Measurements from ENCODE around the gene PDCD2L. TPM values are rescaled to one million over a fixed set of nuclear protein-coding genes. Genes with fewer than 3 reads are reported as not detected.
A peak's percentile ranks its signal among the peaks of the same experiment; 100 is the strongest.
"Not testable (repeated sequence)": the region's sequence is repeated elsewhere in the genome, so short reads cannot be mapped to it uniquely, and the experiment has no call there.

Gene PDCD2L
- polyA plus RNA-seq, 2 donors = 6.9 to 10.9 TPM

DNA sequence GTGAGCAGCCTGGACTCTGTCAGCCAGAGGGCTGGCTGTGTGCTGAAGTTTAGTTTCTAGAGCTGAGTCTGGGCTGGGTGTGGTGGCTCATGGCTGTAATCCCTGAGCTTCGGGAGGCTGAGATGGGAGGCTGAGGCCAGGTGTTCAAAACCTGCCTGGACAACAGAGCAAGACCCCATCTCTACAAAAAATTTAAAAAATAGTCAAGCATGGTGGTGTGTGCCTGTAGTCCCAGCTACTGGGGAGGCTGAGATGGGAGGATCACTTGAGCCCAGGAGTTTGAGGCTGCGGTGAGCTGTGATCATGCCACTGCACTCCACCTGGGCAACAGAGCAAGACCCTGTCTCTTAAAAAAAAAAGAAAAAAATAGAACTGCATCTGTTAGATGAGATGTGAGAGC lies 15.5 kb upstream of the PDCD2L start:
- H3K4me3 ChIP-seq (ENCODE audit: low read depth in 1 of 2, low read length in 2 of 2); H3K27ac ChIP-seq (ENCODE audit: low read depth in 2 of 2, low read length in 1 of 2); H3K27me3 ChIP-seq (ENCODE audit: control insufficient read depth in 1 of 2, insufficient read depth in 2 of 2, low read length in 2 of 2); H3K4me1 ChIP-seq (ENCODE audit: control insufficient read depth in 2 of 2, insufficient read depth in 2 of 2, low read length in 1 of 2); H3K9me3 ChIP-seq (ENCODE audit: control insufficient read depth in 2 of 2, insufficient read depth in 1 of 2, low read depth in 1 of 2, low read length in 1 of 2): not testable (repeated sequence)
- 98% methylated on average over 2 of the region's 2 CpGs for WGBS, 2 donors
- H3K36me3 ChIP-seq (ENCODE audit: control insufficient read depth in 2 of 2, insufficient read depth in 2 of 2, low read length in 1 of 2) = peaks cover 13 to 64% of the 10 kb centered on the region in 2 donors

DNA sequence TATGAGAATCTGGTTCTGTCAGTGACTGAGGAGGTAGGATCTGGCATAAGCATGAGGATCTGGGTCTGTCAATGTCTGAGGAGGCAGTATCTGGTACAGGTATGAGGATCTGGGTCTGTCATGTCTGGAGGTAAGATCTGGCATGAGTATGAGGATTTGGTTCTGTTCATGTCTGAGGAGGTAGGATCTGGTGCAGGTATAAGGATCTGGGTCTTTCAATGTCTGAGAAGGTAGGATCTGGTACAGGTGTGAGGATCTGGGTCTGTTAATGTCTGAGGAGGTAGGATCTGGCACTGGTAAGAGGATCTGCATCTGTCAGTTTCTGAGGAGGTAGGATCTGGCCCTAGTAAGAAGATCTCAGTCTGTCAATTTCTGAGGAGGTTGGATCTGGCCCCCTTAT lies 12.4 kb upstream of the PDCD2L start:
- H3K36me3 ChIP-seq (ENCODE audit: control insufficient read depth in 2 of 2, insufficient read depth in 2 of 2, low read length in 1 of 2) = peaks cover 17 to 74% of the 10 kb centered on the region in 2 donors

DNA sequence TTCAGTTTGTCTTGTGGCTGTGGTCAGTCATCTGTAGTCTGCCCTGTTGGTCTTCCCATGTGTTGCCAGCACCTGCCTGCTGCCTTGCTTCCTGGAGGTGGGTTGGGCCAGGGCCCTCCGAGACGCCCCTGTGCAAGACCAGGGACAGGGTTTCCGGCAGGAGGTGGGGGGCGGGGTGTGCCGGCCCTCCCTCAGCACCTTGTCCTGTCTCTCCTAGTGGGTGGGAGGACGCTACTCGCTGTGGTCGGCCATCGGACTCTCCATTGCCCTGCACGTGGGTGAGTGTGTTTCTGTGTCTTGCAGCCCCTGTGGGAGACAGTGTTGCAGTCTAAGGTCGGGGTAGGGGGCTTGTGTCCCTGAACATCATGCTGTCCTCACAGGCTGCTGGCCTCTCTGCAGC lies 11.2 kb upstream of the PDCD2L start:
- 82 to 85% methylated on average over 11 of the region's 11 CpGs for WGBS, 2 donors
- H3K9me3 ChIP-seq (ENCODE audit: control insufficient read depth in 2 of 2, insufficient read depth in 1 of 2, low read depth in 1 of 2, low read length in 1 of 2) = no peaks in the 10 kb centered on the region
- peaks cover 23 to 70% of the 10 kb centered on the region in 2 donors for H3K36me3 ChIP-seq (ENCODE audit: control insufficient read depth in 2 of 2, insufficient read depth in 2 of 2, low read length in 1 of 2)
- H3K27me3 ChIP-seq (ENCODE audit: control insufficient read depth in 1 of 2, insufficient read depth in 2 of 2, low read length in 2 of 2) = no peaks in the 10 kb centered on the region
- no peak overlapping the region for H3K27ac ChIP-seq (ENCODE audit: low read depth in 2 of 2, low read length in 1 of 2)
- no peaks in the 10 kb centered on the region for H3K4me1 ChIP-seq (ENCODE audit: control insufficient read depth in 2 of 2, insufficient read depth in 2 of 2, low read length in 1 of 2)
- no peak overlapping the region for H3K4me3 ChIP-seq (ENCODE audit: low read depth in 1 of 2, low read length in 2 of 2)

More for the DNA sequence above, 12.4 kb upstream of the PDCD2L start:
- no peak overlapping the region for H3K27ac ChIP-seq (ENCODE audit: low read depth in 2 of 2, low read length in 1 of 2)
- H3K9me3 ChIP-seq (ENCODE audit: control insufficient read depth in 2 of 2, insufficient read depth in 1 of 2, low read depth in 1 of 2, low read length in 1 of 2) = no peaks in the 10 kb centered on the region
- no peaks in the 10 kb centered on the region for H3K27me3 ChIP-seq (ENCODE audit: control insufficient read depth in 1 of 2, insufficient read depth in 2 of 2, low read length in 2 of 2)
- H3K4me3 ChIP-seq (ENCODE audit: low read depth in 1 of 2, low read length in 2 of 2) = no peak overlapping the region
- H3K4me1 ChIP-seq (ENCODE audit: control insufficient read depth in 2 of 2, insufficient read depth in 2 of 2, low read length in 1 of 2) = no peaks in the 10 kb centered on the region

DNA sequence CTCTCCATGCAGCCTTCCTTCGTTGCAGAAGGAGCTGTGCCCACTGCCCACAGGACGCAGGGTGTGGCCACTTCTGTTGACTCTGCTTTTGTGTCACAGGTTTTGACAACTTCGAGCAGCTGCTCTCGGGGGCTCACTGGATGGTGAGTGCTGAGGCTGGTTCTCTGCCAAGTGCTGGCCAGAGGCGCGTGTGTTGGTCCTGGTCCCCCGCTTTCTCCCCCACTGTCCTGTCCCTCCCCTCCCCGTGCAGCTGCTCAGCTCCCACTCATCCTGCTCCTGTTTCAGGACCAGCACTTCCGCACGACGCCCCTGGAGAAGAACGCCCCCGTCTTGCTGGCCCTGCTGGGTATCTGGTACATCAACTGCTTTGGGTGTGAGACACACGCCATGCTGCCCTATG lies 10.6 kb upstream of the PDCD2L start:
- H3K4me1 ChIP-seq (ENCODE audit: control insufficient read depth in 2 of 2, insufficient read depth in 2 of 2, low read length in 1 of 2) = no peaks in the 10 kb centered on the region
- peaks cover 25 to 66% of the 10 kb centered on the region in 2 donors for H3K36me3 ChIP-seq (ENCODE audit: control insufficient read depth in 2 of 2, insufficient read depth in 2 of 2, low read length in 1 of 2)
- H3K4me3 ChIP-seq (ENCODE audit: low read depth in 1 of 2, low read length in 2 of 2) = no peak overlapping the region
- 87 to 91% methylated on average over 14 of the region's 14 CpGs for WGBS, 2 donors
- no peaks in the 10 kb centered on the region for H3K9me3 ChIP-seq (ENCODE audit: control insufficient read depth in 2 of 2, insufficient read depth in 1 of 2, low read depth in 1 of 2, low read length in 1 of 2)
- H3K27ac ChIP-seq (ENCODE audit: low read depth in 2 of 2, low read length in 1 of 2) = no peak overlapping the region
- H3K27me3 ChIP-seq (ENCODE audit: control insufficient read depth in 1 of 2, insufficient read depth in 2 of 2, low read length in 2 of 2) = no peaks in the 10 kb centered on the region

GRCh38 chr19:34397853-34398252 lies 6.3 kb upstream of the PDCD2L start:
- WGBS, 2 donors = 95 to 98% methylated on average over 1 of the region's 1 CpG
- Histone ChIP-seq H3K27me3 (ENCODE audit: control insufficient read depth in 1 of 2, insufficient read depth in 2 of 2, low read length in 2 of 2) (no peaks in the 10 kb centered on the region), H3K27ac (ENCODE audit: low read depth in 2 of 2, low read length in 1 of 2) (no peak overlapping the region), H3K36me3 (ENCODE audit: control insufficient read depth in 2 of 2, insufficient read depth in 2 of 2, low read length in 1 of 2) (peaks cover 17 to 53% of the 10 kb centered on the region in 2 donors), H3K4me3 (ENCODE audit: low read depth in 1 of 2, low read length in 2 of 2) (no peak overlapping the region), H3K4me1 (ENCODE audit: control insufficient read depth in 2 of 2, insufficient read depth in 2 of 2, low read length in 1 of 2) (no peaks in the 10 kb centered on the region), H3K9me3 (ENCODE audit: control insufficient read depth in 2 of 2, insufficient read depth in 1 of 2, low read depth in 1 of 2, low read length in 1 of 2) (no peaks in the 10 kb centered on the region)

- H3K36me3 ChIP-seq (ENCODE audit: control insufficient read depth in 2 of 2, insufficient read depth in 2 of 2, low read length in 1 of 2) = peaks cover 13 to 36% of the 10 kb centered on the region in 2 donors
Observed at GRCh38 chr19:34399886-34400285, 4.3 kb upstream of the PDCD2L start.

DNA sequence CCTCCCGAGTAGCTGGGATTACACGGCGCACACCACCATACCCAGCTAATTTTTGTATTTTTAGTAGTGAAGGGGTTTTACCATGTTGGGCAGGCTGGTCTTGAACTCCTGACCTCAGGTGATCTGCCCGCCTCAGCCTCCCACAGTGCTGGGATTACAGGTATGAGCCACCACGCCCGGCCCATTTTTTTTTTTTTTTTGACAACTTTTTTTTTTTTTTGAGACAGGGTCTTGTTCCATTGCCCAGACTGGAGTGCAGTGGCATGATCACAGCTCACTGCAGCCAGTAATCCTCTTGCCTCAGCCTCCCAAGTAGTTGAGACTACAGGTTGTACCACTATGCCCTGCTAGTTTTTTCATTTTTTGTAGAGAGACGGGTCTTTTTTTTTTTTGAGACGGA lies 3.4 kb upstream of the PDCD2L start:
- WGBS, 2 donors = 96 to 98% methylated on average over 8 of the region's 8 CpGs
- not testable (repeated sequence) for H3K9me3 ChIP-seq (ENCODE audit: control insufficient read depth in 2 of 2, insufficient read depth in 1 of 2, low read depth in 1 of 2, low read length in 1 of 2); H3K4me1 ChIP-seq (ENCODE audit: control insufficient read depth in 2 of 2, insufficient read depth in 2 of 2, low read length in 1 of 2); H3K27me3 ChIP-seq (ENCODE audit: control insufficient read depth in 1 of 2, insufficient read depth in 2 of 2, low read length in 2 of 2); H3K27ac ChIP-seq (ENCODE audit: low read depth in 2 of 2, low read length in 1 of 2); H3K4me3 ChIP-seq (ENCODE audit: low read depth in 1 of 2, low read length in 2 of 2)
- H3K36me3 ChIP-seq (ENCODE audit: control insufficient read depth in 2 of 2, insufficient read depth in 2 of 2, low read length in 1 of 2) = peaks cover 13 to 29% of the 10 kb centered on the region in 2 donors

More at GRCh38 chr19:34399886-34400285, 4.3 kb upstream of the PDCD2L start:
- Histone ChIP-seq H3K4me3 (ENCODE audit: low read depth in 1 of 2, low read length in 2 of 2) (no peak overlapping the region), H3K4me1 (ENCODE audit: control insufficient read depth in 2 of 2, insufficient read depth in 2 of 2, low read length in 1 of 2) (no peaks in the 10 kb centered on the region), H3K9me3 (ENCODE audit: control insufficient read depth in 2 of 2, insufficient read depth in 1 of 2, low read depth in 1 of 2, low read length in 1 of 2) (no peaks in the 10 kb centered on the region), H3K27ac (ENCODE audit: low read depth in 2 of 2, low read length in 1 of 2) (no peak overlapping the region), H3K27me3 (ENCODE audit: control insufficient read depth in 1 of 2, insufficient read depth in 2 of 2, low read length in 2 of 2) (no peaks in the 10 kb centered on the region)
- 89 to 91% methylated on average over 9 of the region's 9 CpGs for WGBS, 2 donors

DNA sequence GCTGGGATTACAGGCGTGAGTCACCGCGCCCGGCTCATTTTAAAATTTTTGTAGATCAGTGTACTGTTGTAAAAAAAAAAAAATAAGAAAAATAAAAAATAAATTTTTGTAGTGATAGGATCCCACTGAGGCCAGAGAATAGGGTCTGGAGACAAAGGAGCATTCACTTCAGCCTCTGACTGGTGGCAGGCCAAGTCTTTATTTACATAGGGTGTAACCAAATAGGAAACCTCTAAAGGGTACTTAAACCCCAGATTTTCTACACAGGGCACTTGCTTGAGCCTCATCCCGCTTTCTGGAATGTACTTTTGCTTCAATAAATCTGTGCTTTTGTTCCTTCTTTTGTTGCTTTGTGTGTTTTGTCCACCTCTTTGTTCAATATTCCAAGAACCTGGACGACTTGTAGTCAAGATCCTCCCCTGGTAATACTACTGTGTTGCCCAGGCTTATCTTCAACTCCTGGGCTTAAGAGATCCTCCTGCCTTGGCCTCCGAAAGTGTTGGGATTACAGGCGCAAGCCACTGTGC lies 2.1 kb upstream of the PDCD2L start:
- Histone ChIP-seq H3K27me3 (ENCODE audit: control insufficient read depth in 1 of 2, insufficient read depth in 2 of 2, low read length in 2 of 2) (no peaks in the 10 kb centered on the region), H3K4me1 (ENCODE audit: control insufficient read depth in 2 of 2, insufficient read depth in 2 of 2, low read length in 1 of 2) (no peaks in the 10 kb centered on the region), H3K4me3 (ENCODE audit: low read depth in 1 of 2, low read length in 2 of 2) (no peak overlapping the region), H3K9me3 (ENCODE audit: control insufficient read depth in 2 of 2, insufficient read depth in 1 of 2, low read depth in 1 of 2, low read length in 1 of 2) (no peaks in the 10 kb centered on the region), H3K27ac (ENCODE audit: low read depth in 2 of 2, low read length in 1 of 2) (no peak overlapping the region), H3K36me3 (ENCODE audit: control insufficient read depth in 2 of 2, insufficient read depth in 2 of 2, low read length in 1 of 2) (peaks cover 8 to 19% of the 10 kb centered on the region in 2 donors)
- 78% methylated on average over 8 of the region's 8 CpGs for WGBS, 2 donors

DNA sequence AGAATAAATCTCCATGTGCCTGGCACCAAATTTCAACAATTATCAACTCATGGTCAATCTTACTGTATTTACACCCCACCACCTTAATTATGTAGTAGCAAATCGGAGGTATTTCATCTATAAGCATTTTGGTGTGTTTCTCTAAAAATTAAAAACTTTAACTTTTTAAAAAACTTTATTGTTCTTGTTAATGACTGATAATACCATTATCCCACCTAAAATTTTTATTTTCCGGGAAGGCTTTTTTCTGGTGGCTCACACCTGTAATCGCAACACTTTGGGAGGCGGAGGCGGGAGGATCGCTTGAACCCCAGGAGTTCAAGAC lies 453 bp upstream of the PDCD2L start:
- Histone ChIP-seq H3K27ac (ENCODE audit: low read depth in 2 of 2, low read length in 1 of 2) (no peak overlapping the region), H3K36me3 (ENCODE audit: control insufficient read depth in 2 of 2, insufficient read depth in 2 of 2, low read length in 1 of 2) (peaks cover 0 to 16% of the 10 kb centered on the region in 2 donors), H3K4me1 (ENCODE audit: control insufficient read depth in 2 of 2, insufficient read depth in 2 of 2, low read length in 1 of 2) (no peaks in the 10 kb centered on the region), H3K4me3 (ENCODE audit: low read depth in 1 of 2, low read length in 2 of 2) (peak overlapping the region; percentile 84 to 96), H3K27me3 (ENCODE audit: control insufficient read depth in 1 of 2, insufficient read depth in 2 of 2, low read length in 2 of 2) (no peaks in the 10 kb centered on the region), H3K9me3 (ENCODE audit: control insufficient read depth in 2 of 2, insufficient read depth in 1 of 2, low read depth in 1 of 2, low read length in 1 of 2) (no peaks in the 10 kb centered on the region)
- WGBS, 2 donors = 24 to 31% methylated on average over 6 of the region's 6 CpGs

DNA sequence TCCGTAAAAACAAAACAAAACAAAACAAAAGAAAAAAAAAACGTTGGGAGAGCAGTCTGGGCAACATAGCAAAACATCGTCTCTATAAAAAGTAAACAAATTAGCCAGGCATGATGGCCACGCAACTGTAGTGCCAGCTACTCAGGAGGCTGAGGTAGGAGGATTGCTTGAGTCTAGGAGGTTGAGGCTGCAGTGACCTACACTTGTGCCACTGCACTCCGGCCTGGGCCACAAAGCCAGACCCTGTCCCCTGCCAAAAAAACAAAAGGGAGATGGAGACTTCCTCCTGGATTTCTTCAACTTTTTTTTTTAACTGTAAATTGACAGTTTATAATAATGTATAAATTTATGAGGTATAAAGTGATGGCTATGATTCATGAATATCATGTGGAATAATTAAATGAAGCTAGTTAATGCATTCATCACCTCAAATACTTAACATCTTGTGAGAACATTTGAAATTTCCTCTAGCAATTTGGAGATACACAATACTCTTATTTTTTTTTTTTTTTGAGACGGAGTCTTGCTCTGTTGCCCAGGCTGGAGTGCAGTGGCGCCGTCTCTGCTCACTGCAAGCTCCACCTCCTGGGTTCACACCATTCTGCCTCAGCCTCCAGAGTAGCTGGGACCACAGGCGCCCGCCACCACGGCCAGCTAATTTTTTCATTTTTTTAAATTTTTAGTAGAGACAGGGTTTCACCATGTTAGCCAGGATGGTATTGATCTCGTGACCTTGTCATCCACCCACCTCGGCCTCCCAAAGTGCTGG lies 1.9 kb downstream of the PDCD2L start:
- Histone ChIP-seq H3K27ac (ENCODE audit: low read depth in 2 of 2, low read length in 1 of 2) (no peak overlapping the region), H3K4me1 (ENCODE audit: control insufficient read depth in 2 of 2, insufficient read depth in 2 of 2, low read length in 1 of 2) (no peaks in the 10 kb centered on the region), H3K9me3 (ENCODE audit: control insufficient read depth in 2 of 2, insufficient read depth in 1 of 2, low read depth in 1 of 2, low read length in 1 of 2) (no peaks in the 10 kb centered on the region), H3K36me3 (ENCODE audit: control insufficient read depth in 2 of 2, insufficient read depth in 2 of 2, low read length in 1 of 2) (peaks cover 0 to 7% of the 10 kb centered on the region in 2 donors), H3K27me3 (ENCODE audit: control insufficient read depth in 1 of 2, insufficient read depth in 2 of 2, low read length in 2 of 2) (no peaks in the 10 kb centered on the region), H3K4me3 (ENCODE audit: low read depth in 1 of 2, low read length in 2 of 2) (no peak overlapping the region)
- WGBS, 2 donors = 86 to 88% methylated on average over 13 of the region's 13 CpGs

Measured in esophagus (tissue), 2 donors.